ENCODE measurements around the gene ATP2B2. TPM values are rescaled to one million over a fixed set of nuclear protein-coding genes. Genes with fewer than 3 reads are reported as not detected.

ATP2B2 gene
- total RNA-seq, 1 donor from 2014 or later = 0.09 TPM

GRCh38 chr3:10428406-10429091 lies 76.8 kb downstream of the ATP2B2 start:
- TF ChIP-seq CTCF (IDR thresholded peaks at IDR 0.05) = no peak
- no peaks in the 10 kb centered on the region for H3K27me3 ChIP-seq (ENCODE audit: low read depth)
- intact Hi-C loops (cut with DNase I) = no loop called here
- H3K9me3 ChIP-seq = no peaks in the 10 kb centered on the region
- H3K36me3 ChIP-seq = no peaks in the 10 kb centered on the region
- H3K27ac ChIP-seq = no peak overlapping the region
- no peak for ATAC-seq
- no peak for DNase-seq
- no peaks in the 10 kb centered on the region for H3K4me1 ChIP-seq
- no peak overlapping the region for H3K4me3 ChIP-seq

GRCh38 chr3:10426346-10427220 lies 78.8 kb downstream of the ATP2B2 start:
- no peaks in the 10 kb centered on the region for H3K27me3 ChIP-seq (ENCODE audit: low read depth)
- H3K36me3 ChIP-seq = no peaks in the 10 kb centered on the region
- H3K4me1 ChIP-seq = no peaks in the 10 kb centered on the region
- H3K9me3 ChIP-seq = no peaks in the 10 kb centered on the region
- DNase-seq (no peak), ATAC-seq (no peak)
- no peak overlapping the region for H3K27ac ChIP-seq
- no peak for TF ChIP-seq CTCF (IDR thresholded peaks at IDR 0.05)
- H3K4me3 ChIP-seq = no peak overlapping the region
- intact Hi-C loops (cut with DNase I) = no loop called here

- H3K36me3 ChIP-seq = no peaks in the 10 kb centered on the region
- no peaks in the 10 kb centered on the region for H3K4me1 ChIP-seq
- no peak for ATAC-seq
- intact Hi-C loops (cut with DNase I) = no loop called here
- no peak for DNase-seq
- peaks cover 5% of the 10 kb centered on the region for H3K27me3 ChIP-seq (ENCODE audit: low read depth)
- no peak overlapping the region for H3K4me3 ChIP-seq
- no peak overlapping the region for H3K27ac ChIP-seq
- H3K9me3 ChIP-seq = no peaks in the 10 kb centered on the region
- TF ChIP-seq CTCF (IDR thresholded peaks at IDR 0.05) = no peak
Observed at GRCh38 chr3:10423171-10423882, 82.1 kb downstream of the ATP2B2 start.

- Histone ChIP-seq H3K4me3 (no peak overlapping the region), H3K27me3 (ENCODE audit: low read depth) (peaks cover 9% of the 10 kb centered on the region), H3K4me1 (no peaks in the 10 kb centered on the region), H3K27ac (no peak overlapping the region), H3K36me3 (no peaks in the 10 kb centered on the region), H3K9me3 (no peaks in the 10 kb centered on the region)
- no peak for ATAC-seq
- TF ChIP-seq CTCF (IDR thresholded peaks at IDR 0.05) = no peak
- intact Hi-C loops (cut with DNase I) = no loop called here
- DNase-seq = no peak
Observed at GRCh38 chr3:10421996-10422395, 83.4 kb downstream of the ATP2B2 start.

- Histone ChIP-seq H3K9me3 (no peaks in the 10 kb centered on the region), H3K27ac (no peak overlapping the region), H3K4me3 (no peak overlapping the region), H3K27me3 (ENCODE audit: low read depth) (peaks cover 9% of the 10 kb centered on the region), H3K36me3 (no peaks in the 10 kb centered on the region), H3K4me1 (no peaks in the 10 kb centered on the region)
- ATAC-seq = no peak
- TF ChIP-seq CTCF (IDR thresholded peaks at IDR 0.05) = no peak
- DNase-seq = no peak
- intact Hi-C loops (cut with DNase I) = no loop called here
Observed at GRCh38 chr3:10420745-10421475, 84.5 kb downstream of the ATP2B2 start.
